GM19238 (cell line): ENCODE data around the gene HOXB1.
"Not testable (repeated sequence)": the region's sequence is repeated elsewhere in the genome, so short reads cannot be mapped to it uniquely, and the experiment has no call there.

Experiments
- DNase-seq: peaks from one replicate; pipeline ENCODE4 v3.0.0; 2011; ENCODE audit warnings: low spot score; ENCODE audit not compliant: insufficient read length

HOXB1 gene

GRCh38 chr17:48523010-48523409, 7.8 kb downstream of the HOXB1 start:
- DNase-seq = no peak

GRCh38 chr17:48522031-48522653, 8.7 kb downstream of the HOXB1 start:
- DNase-seq = no peak

GRCh38 chr17:48520631-48521079, 10.2 kb downstream of the HOXB1 start:
- no peak for DNase-seq

GRCh38 chr17:48519427-48519826, 11.4 kb downstream of the HOXB1 start:
- no peak for DNase-seq

GRCh38 chr17:48517478-48517877, 13.3 kb downstream of the HOXB1 start:
- no peak for DNase-seq

GRCh38 chr17:48515925-48516900, 14.6 kb downstream of the HOXB1 start:
- no peak for DNase-seq

GRCh38 chr17:48514477-48514876, 16.3 kb downstream of the HOXB1 start:
- DNase-seq = no peak

GRCh38 chr17:48513666-48514455, 16.9 kb downstream of the HOXB1 start:
- no peak for DNase-seq

- no peak for DNase-seq
These were observed 17.7 kb downstream of the HOXB1 start for GRCh38 chr17:48513097-48513496.

- no peak for DNase-seq
These were observed 19.8 kb downstream of the HOXB1 start for GRCh38 chr17:48510761-48511604.

- DNase-seq = no peak
These were observed 20.4 kb downstream of the HOXB1 start for GRCh38 chr17:48510381-48510760.

GRCh38 chr17:48509708-48510107, 21.1 kb downstream of the HOXB1 start:
- DNase-seq = not testable (repeated sequence)

GRCh38 chr17:48506246-48506645, 24.6 kb downstream of the HOXB1 start:
- DNase-seq = no peak

GRCh38 chr17:48505788-48506187, 25.0 kb downstream of the HOXB1 start:
- DNase-seq = peak; percentile 36

GRCh38 chr17:48504953-48505352, 25.9 kb downstream of the HOXB1 start:
- DNase-seq = no peak

- no peak for DNase-seq
These were observed 27.1 kb downstream of the HOXB1 start for GRCh38 chr17:48503747-48504146.

GRCh38 chr17:48502901-48503300, 27.9 kb downstream of the HOXB1 start:
- DNase-seq = no peak

GRCh38 chr17:48502312-48502711, 28.5 kb downstream of the HOXB1 start:
- DNase-seq = no peak

- DNase-seq = no peak
These were observed 30.1 kb downstream of the HOXB1 start for GRCh38 chr17:48500435-48501426.
